Measurements from ENCODE around the gene SYVN1.

SYVN1 gene

DNA sequence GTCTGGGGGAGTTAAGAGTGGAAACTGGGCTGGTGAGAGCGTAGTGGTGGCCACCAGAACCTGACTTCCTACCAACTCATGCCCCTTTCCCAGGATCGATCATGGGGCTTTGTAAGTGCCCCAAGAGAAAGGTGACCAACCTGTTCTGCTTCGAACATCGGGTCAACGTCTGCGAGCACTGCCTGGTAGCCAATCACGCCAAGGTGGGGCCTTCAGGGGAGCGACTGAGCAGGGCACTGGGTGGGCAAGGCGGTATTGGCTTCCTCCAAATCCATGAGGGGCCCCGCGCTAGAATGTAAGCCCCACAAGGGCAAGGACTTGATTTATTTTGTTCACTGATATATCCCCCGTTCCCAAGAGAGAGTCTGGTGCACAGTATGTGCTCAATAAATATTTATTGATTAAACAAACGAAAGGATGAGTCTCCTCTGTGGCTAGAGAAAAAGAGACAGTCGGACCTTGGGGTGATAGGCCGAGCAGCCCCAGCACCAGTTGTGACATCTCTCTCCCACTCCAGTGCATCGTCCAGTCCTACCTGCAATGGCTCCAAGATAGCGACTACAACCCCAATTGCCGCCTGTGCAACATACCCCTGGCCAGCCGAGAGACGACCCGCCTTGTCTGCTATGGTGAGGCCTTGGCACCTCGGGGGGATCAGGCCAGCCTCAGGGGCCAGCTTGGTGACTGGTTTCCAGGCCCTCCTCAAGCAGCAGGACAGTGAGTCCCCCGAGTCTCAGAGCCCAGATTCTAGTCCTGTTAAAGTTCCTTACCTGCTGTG is 49.5 kb downstream of the SYVN1 start:
- DNase-seq: no peak

GRCh38 chr11:65083834-65084597 is 50.3 kb downstream of the SYVN1 start, which contains the start of the genes CDCA5 and ZFPL1:
CDCA5 (minus strand) TSS chr11:65084040; CDS start chr11:65083978, 62 bp downstream.
ZFPL1 (plus strand) TSS chr11:65084222; CDS start chr11:65084699, 477 bp downstream.
- peak; percentile 96 for DNase-seq

DNA sequence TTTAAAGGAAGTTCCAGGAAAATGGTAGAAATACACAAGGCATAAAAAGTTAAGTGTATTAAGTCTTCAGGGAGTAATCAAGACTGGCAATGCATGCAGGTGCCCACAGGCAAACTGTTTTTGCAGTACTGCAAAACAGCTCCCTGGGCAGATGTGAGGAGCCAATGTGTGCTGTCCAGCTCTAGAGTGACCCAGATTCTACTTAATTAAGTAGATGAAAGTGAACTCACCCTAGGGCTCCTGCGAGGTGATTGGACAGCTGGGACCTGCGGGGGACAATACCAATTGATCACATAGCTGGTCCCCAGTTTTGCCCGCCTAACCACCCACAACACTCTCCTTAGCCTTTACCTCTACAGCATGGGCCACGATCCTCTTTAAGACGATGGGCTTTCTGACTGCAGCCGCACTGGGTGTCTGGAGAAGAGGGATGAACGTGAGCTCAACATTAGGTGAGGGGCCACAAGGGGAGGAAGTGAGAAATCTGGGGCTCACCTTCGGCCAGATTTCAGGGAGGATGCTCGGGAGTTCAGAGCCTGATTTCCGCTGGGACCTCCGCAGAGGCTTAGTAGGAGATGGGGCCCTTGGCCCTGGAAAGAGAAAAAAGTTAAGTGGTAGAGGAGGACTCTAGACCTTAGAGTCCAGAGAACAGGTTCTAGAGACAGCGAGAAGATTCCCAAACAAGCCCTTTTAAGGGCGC is 51.0 kb downstream of the SYVN1 start:
- DNase-seq: no peak

- no peak for DNase-seq
These were observed 55.5 kb downstream of the SYVN1 start for GRCh38 chr11:65078786-65079342.

DNA sequence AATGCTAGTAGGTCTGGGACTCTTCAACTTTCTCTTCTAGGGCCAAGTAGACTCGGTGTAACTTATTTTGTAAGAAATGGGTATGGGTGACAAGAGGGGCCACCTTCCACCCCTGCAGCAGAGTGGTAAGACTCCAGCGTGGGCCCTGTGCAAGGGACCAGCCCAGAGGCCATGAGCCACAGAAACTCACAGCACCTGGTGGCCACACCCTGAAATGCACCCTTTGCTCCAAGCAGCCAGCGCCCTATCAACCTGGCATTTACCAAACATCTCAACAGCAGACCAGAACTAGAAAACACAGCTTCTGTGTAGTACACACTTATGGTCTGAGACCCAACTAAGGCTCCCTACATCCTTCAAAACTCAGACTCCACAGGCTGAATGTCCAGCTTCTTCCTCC is 56.2 kb downstream of the SYVN1 start:
- peak; percentile 85 for DNase-seq

GRCh38 chr11:65077451-65077850 is 56.9 kb downstream of the SYVN1 start:
- no peak for DNase-seq
